Duodenal mucosa (tissue), 2 donors: Measurements from ENCODE around the gene UBALD2.
"Not testable (repeated sequence)": the region's sequence is repeated elsewhere in the genome, so short reads cannot be mapped to it uniquely, and the experiment has no call there.

Experiments used
- H3K27ac ChIP-seq: one replicate; pipeline ENCODE4 v1.7.0; 2013; ENCODE audit warnings: low read depth, low read length
- H3K27me3 ChIP-seq, 2 donors: one replicate each; pipeline ENCODE4 v1.7.0; 2013; ENCODE audit warnings: low read length in 2 of 2, control low read depth in 1 of 2; ENCODE audit not compliant: insufficient read depth in 2 of 2, control insufficient read depth in 1 of 2
- H3K36me3 ChIP-seq, 2 donors: one replicate each; pipeline ENCODE4 v1.7.0; 2013; ENCODE audit warnings: low read length in 2 of 2, control low read depth in 1 of 2; ENCODE audit not compliant: insufficient read depth in 2 of 2, control insufficient read depth in 1 of 2
- H3K4me1 ChIP-seq, 2 donors: one replicate each; pipeline ENCODE4 v1.7.0; 2013; ENCODE audit warnings: low read length in 2 of 2, control low read depth in 1 of 2; ENCODE audit not compliant: insufficient read depth in 2 of 2, control insufficient read depth in 1 of 2
- H3K4me3 ChIP-seq, 2 donors: one replicate each; pipeline ENCODE4 v1.7.0; 2013; ENCODE audit warnings: low read length in 2 of 2, low read depth in 1 of 2
- H3K9ac ChIP-seq, 2 donors: one replicate each; pipeline ENCODE4 v1.7.0; 2013; ENCODE audit warnings: low read length in 2 of 2, low read depth in 1 of 2
- H3K9me3 ChIP-seq, 2 donors: one replicate each; pipeline ENCODE4 v1.7.0; 2013; ENCODE audit warnings: low read length in 2 of 2, control low read depth in 1 of 2; ENCODE audit not compliant: control insufficient read depth in 1 of 2

UBALD2 gene

DNA sequence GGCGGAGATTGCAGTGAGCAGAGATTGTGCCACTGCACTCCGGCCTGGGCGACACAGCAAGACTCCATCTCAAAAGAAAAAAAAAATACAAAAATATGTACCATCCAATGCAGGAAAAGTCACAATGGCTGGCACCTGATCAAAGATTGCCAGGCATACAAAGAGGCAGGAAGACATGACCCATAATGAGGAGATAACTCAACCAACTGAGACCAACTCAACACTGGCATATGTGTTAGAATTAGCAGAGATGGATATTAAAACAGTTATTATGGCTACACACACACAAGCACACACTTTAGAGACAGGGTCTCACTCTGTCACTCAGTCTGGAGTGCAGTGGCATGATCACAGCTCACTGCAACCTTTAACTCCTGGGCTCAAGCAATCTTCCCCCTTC is 32.3 kb downstream of the UBALD2 start:
- Histone ChIP-seq H3K27ac (no peak overlapping the region), H3K4me3 (no peak overlapping the region), H3K36me3 (no peaks in the 10 kb centered on the region), H3K4me1 (peaks cover 0 to 9% of the 10 kb centered on the region in 2 donors), H3K27me3 (no peaks in the 10 kb centered on the region), H3K9ac (no peak overlapping the region), H3K9me3 (no peaks in the 10 kb centered on the region)

DNA sequence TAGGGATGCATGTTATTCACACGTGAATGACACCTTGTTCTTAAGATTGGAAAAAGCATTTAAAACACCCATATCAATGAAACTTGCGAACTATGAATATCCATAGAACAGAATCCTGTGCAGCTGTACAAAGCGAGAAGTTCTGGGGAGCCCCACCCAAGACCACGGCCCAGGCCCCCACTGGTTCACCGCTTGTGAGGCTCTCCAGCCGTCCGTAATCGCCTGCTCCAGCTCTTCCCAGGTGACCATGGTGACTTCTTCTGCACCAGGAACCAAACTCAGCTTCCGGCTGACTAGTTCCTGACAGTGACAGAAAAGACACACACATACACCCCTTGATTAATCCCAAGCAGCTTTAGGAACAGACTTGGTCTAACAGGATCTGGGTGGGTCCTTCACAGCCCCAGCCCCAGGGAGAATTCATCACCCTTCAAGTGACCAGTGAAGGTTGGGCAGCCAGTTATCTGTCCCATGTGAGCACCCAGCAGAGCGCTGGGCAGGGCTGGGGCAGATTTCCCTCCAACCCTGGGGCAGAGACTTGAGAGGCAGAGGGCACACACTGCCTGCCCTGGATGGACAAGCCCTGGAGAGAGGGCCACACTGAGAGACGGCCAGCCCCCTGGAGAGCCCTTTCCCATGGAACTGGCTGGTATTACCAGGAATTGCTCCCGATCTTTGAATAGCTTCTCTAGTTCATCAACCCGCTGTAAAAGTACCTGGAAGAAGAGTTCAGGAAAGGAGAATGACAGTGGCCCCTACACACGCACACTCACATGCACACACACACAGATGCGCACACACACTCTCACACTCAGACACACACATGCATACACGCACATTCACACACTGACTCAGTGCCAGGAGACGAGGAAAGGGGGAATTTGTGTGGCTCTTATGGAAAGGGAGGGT is 39.3 kb downstream of the UBALD2 start:
- no peaks in the 10 kb centered on the region for H3K4me1 ChIP-seq
- H3K9ac ChIP-seq = no peak overlapping the region
- H3K4me3 ChIP-seq = no peak overlapping the region
- peaks cover 2 to 3% of the 10 kb centered on the region in 2 donors for H3K36me3 ChIP-seq
- H3K27ac ChIP-seq = no peak overlapping the region
- no peaks in the 10 kb centered on the region for H3K27me3 ChIP-seq
- no peaks in the 10 kb centered on the region for H3K9me3 ChIP-seq

- H3K9me3 ChIP-seq, H3K9ac ChIP-seq, H3K36me3 ChIP-seq, H3K4me1 ChIP-seq, H3K27ac ChIP-seq, H3K4me3 ChIP-seq, H3K27me3 ChIP-seq: not testable (repeated sequence)
These were observed 39.9 kb downstream of the UBALD2 start for GRCh38 chr17:76305135-76305454.

DNA sequence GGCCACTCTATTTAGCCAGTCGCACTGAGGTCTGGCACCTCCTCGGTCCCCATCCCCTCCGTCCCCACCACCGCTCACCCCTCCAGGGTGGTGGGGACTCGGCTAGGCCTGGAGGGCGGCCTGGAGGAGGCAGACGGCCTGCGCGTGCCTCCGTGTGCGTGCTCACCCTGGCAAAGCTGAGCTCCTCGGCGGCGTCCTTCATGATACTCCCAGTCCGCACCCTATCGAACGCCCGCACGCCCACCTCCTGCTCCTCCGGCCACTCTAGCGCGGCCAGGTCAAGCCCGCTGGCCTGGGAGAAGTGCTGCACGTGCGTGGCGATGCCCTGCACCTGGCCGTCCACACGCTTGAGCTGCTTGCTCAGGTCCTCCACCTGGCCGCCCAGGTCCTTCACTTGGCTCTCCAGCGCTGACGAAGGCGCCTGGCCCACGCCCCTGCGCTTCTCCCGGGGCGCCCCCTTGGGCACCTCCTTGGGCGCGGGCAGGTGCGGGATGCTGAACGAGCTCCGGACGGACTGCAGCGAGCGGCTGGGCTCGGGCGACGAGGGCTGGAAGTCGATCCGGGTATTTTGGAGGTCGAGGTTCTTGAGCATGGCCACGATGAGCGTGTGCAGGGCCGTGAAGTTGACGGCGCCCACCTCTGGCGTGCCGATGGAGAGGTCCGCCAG is 42.3 kb downstream of the UBALD2 start:
- Histone ChIP-seq H3K4me1 (no peaks in the 10 kb centered on the region), H3K27ac (no peak overlapping the region), H3K9ac (no peak overlapping the region), H3K9me3 (no peaks in the 10 kb centered on the region), H3K36me3 (peaks cover 4 to 21% of the 10 kb centered on the region in 2 donors), H3K4me3 (no peak overlapping the region), H3K27me3 (no peaks in the 10 kb centered on the region)

DNA sequence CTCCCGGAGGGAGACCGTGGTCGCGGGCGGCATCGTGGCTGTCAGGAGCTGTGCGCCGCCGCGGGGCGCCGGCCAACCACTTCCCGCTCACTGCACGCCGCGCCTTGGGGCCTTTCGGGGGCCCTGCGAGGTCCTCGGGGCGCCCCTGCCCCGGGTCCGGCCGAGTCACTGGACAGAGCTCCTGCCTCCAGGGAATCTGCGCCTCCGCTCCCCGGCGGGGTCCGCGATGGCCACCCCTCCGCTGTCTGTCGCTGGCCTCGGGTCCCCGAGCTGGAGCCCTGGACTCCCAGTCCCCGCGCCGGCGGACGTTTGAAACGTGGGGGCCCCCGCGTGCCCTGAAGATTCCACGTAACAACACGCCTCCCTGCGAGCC is 42.8 kb downstream of the UBALD2 start, which contains the start of gene QRICH2:
QRICH2 (minus strand) TSS at position 311 of the 373 bp plus-strand sequence; CDS start at position 33, 278 bp downstream.
- Histone ChIP-seq H3K4me1 (no peaks in the 10 kb centered on the region), H3K27me3 (no peaks in the 10 kb centered on the region), H3K27ac (no peak within 1 kb of the TSS), H3K9me3 (no peaks in the 10 kb centered on the region), H3K36me3 (peaks cover 9 to 26% of the 10 kb centered on the region in 2 donors), H3K4me3 (no peak within 1 kb of the TSS), H3K9ac (no peak within 1 kb of the TSS)

GRCh38 chr17:76309461-76309860 is 44.3 kb downstream of the UBALD2 start:
- peaks cover 15 to 35% of the 10 kb centered on the region in 2 donors for H3K36me3 ChIP-seq
- no peak overlapping the region for H3K27ac ChIP-seq
- no peaks in the 10 kb centered on the region for H3K4me1 ChIP-seq
- no peaks in the 10 kb centered on the region for H3K9me3 ChIP-seq
- no peak overlapping the region for H3K9ac ChIP-seq
- H3K4me3 ChIP-seq = no peak overlapping the region
- no peaks in the 10 kb centered on the region for H3K27me3 ChIP-seq

DNA sequence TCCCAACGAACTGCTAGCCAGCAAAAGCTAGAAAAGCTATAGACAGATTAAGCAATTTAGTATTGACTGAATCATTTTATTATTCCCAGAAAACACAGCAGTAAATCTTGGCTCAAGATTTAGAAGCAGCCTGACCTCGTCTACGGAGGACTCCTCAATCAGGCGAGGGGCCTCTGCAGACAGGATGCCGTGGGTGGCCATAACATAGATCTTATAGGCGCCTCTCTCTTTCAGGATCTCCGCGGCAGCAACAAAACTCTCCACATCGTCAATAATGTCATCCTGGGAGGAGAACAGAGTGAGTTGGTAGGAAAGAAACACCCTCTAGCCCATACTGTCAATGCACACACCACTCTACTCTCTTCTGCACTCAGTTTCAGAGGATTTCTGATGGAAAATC is 47.6 kb downstream of the UBALD2 start:
- H3K27me3 ChIP-seq = no peaks in the 10 kb centered on the region
- H3K27ac ChIP-seq = no peak overlapping the region
- no peak overlapping the region for H3K9ac ChIP-seq
- peaks cover 15 to 36% of the 10 kb centered on the region in 2 donors for H3K36me3 ChIP-seq
- H3K4me3 ChIP-seq = no peak overlapping the region
- no peaks in the 10 kb centered on the region for H3K9me3 ChIP-seq
- H3K4me1 ChIP-seq = no peaks in the 10 kb centered on the region

- Histone ChIP-seq H3K4me1 (no peaks in the 10 kb centered on the region), H3K9me3 (no peaks in the 10 kb centered on the region), H3K27ac (no peak overlapping the region), H3K4me3 (no peak overlapping the region), H3K36me3 (peaks cover 11 to 41% of the 10 kb centered on the region in 2 donors), H3K9ac (no peak overlapping the region), H3K27me3 (no peaks in the 10 kb centered on the region)
These were observed 49.5 kb downstream of the UBALD2 start for GRCh38 chr17:76314392-76315227.

- Histone ChIP-seq H3K9ac (no peak overlapping the region), H3K27ac (no peak overlapping the region), H3K36me3 (peaks cover 10 to 36% of the 10 kb centered on the region in 2 donors), H3K27me3 (no peaks in the 10 kb centered on the region), H3K9me3 (no peaks in the 10 kb centered on the region), H3K4me1 (no peaks in the 10 kb centered on the region), H3K4me3 (no peak overlapping the region)
These were observed 52.4 kb downstream of the UBALD2 start for GRCh38 chr17:76317535-76317934.

GRCh38 chr17:76318586-76318985 is 53.4 kb downstream of the UBALD2 start:
- H3K4me1 ChIP-seq = no peaks in the 10 kb centered on the region
- H3K27ac ChIP-seq = no peak overlapping the region
- peaks cover 4 to 35% of the 10 kb centered on the region in 2 donors for H3K36me3 ChIP-seq
- H3K9ac ChIP-seq = no peak overlapping the region
- no peak overlapping the region for H3K4me3 ChIP-seq
- H3K9me3 ChIP-seq = no peaks in the 10 kb centered on the region
- H3K27me3 ChIP-seq = no peaks in the 10 kb centered on the region
